Heart left ventricle (tissue), 16 donors: Measurements from ENCODE around the gene RTP1. TPM values are rescaled to one million over a fixed set of nuclear protein-coding genes. Genes with fewer than 3 reads are reported as not detected.
A peak's percentile ranks its signal among the peaks of the same experiment; 100 is the strongest.
"Not testable (repeated sequence)": the region's sequence is repeated elsewhere in the genome, so short reads cannot be mapped to it uniquely, and the experiment has no call there.

Source experiments
- ATAC-seq, 4 donors: fragments of 200-7000 bp; cut with Tn5 transposase; one replicate each; pipeline ENCODE4 v1.9.1; 2020 to 2022; ENCODE audit warnings: moderate library complexity in 4 of 4, mild to moderate bottlenecking in 3 of 4, moderate number of reproducible peaks in 1 of 4
- DNase-seq, 5 donors: peaks; one replicate each; pipeline ENCODE4 v3.0.0-alpha.2; 2020
- H3K27ac ChIP-seq, 12 donors: fragments of 200-600 bp; sonication (generic) in 4 of 12; one replicate each; pipeline versions ENCODE4 v1.5.0 to v1.8.0; 2016 to 2022; ENCODE audit warnings: mild to moderate bottlenecking in 2 of 12
- H3K27me3 ChIP-seq, 9 donors: fragments of 200-600 bp; sonication (generic) in 2 of 9; one replicate each; pipeline versions ENCODE4 v1.5.1 to v1.8.0; 2016 to 2022; ENCODE audit warnings: mild to moderate bottlenecking in 3 of 9
- H3K36me3 ChIP-seq, 9 donors: fragments of 200-600 bp; sonication (generic) in 2 of 9; one replicate each; pipeline versions ENCODE4 v1.5.0 to v1.8.0; 2018 to 2022; ENCODE audit warnings: mild to moderate bottlenecking in 2 of 9
- H3K4me1 ChIP-seq, 12 donors: fragments of 200-600 bp; sonication (generic) in 4 of 12; one replicate each; pipeline versions ENCODE4 v1.5.0 to v1.8.0; 2016 to 2022; ENCODE audit warnings: mild to moderate bottlenecking in 3 of 12
- H3K4me3 ChIP-seq, 12 donors: fragments of 200-600 bp; sonication (generic) in 4 of 12; one replicate each; pipeline versions ENCODE4 v1.5.0 to v1.8.0; 2017 to 2022; ENCODE audit warnings: mild to moderate bottlenecking in 9 of 12, moderate library complexity in 4 of 12
- H3K9me3 ChIP-seq, 12 donors: fragments of 200-600 bp; sonication (generic) in 4 of 12; one replicate each; pipeline versions ENCODE4 v1.5.0 to v1.8.0; 2016 to 2022; ENCODE audit warnings: mild to moderate bottlenecking in 1 of 12
- POLR2A ChIP-seq, 2 donors: fragments of 450-650 bp; IDR thresholded peaks; one replicate each; pipeline ENCODE4 v1.6.1; 2017; ENCODE audit warnings: antibody characterized with exemption in 2 of 2, mild to moderate bottlenecking in 2 of 2, moderate library complexity in 2 of 2
- WGBS, 4 donors: extraction: QIAGEN DNeasy Blood & Tissue Kit in 2 of 4; methylation state at CpG; one replicate each; pipeline versions ENCODE4 v1.1.5 to v1.1.7; 2013 to 2018; 5-methylcytosine and 5-hydroxymethylcytosine counted together
- intact Hi-C, 10 donors: fragments of 100-400 bp; cut with DNase I; formaldehyde crosslinking; loops; one replicate each; pipeline versions ENCODE4 v1.11.1 to v1.14.2; 2022
- polyA plus RNA-seq, 2 donors: library from polyadenylated mRNA; stranded (reverse); fragments of 200-250 nt; gene quantifications; one replicate each; pipeline ENCODE4 v1.2.3, GENCODE V29; 2013
- total RNA-seq, 9 donors: library from RNA; depleted of rRNA in 2 of 9; stranded (reverse); fragments of >200 nt in 2 of 9; fragmentation: NEBNext Ultra II Directional in 3 of 9; extraction: Animal tissue kit (Norgen Biotek cat#: 25700) in 3 of 9; gene quantifications; one replicate each; pipeline versions ENCODE4 v1.1.0 to v1.2.4, GENCODE V29; 2016 to 2023
- TF ChIP-seq, protein P1 (sequence below), 12 donors: fragments of 200-600 bp; sonication (generic) in 4 of 12; IDR thresholded peaks; one replicate each; pipeline versions ENCODE4 v1.5.0 to v1.8.0; 2018 to 2022; ENCODE audit warnings: antibody characterized with exemption in 12 of 12, mild to moderate bottlenecking in 5 of 12
- donor health status: ischemic (EF 13 %, LVEDD 7.1; RV severe dilation, severe dysfunction).
- donor health status: healthy with polysubstance abuse.
- donor health status: DM: no; HTN: yes; CAD: no.
- donor health status: DM: no; HTN: no; CAD: no.
- donor health status: ischemic (EF 25% LVEDD 6.9; RV normal size, moderate dysfunction).
- donor health status: ischemic (EF 25% LVEDD 5.7; RV mildly dilated, moderate dysfunction).
- donor health status: healthy.
- donor health status: DM: yes; HTN: yes; CAD: no.
- donor health status: ischemic (EF 35%, LVEDD 5.7; RV mildly dilated, moderate dysfunction).
- donor health status: nonischemic (EF 11% LVEDD 7.7; RV severe dilation, severe dysfunction).
- donor health status: DM: yes; HTN: yes; CAD: no.
- donor health status: PGD.
- donor health status: ischemic (EF 29% LVEDD 5.4; RV normal size, mild dysfunction).
- donor health status: nonischemic (EF 23%, LVEDD 6.1; RV moderate dilation, normal function).

The RTP1 gene
- total and polyA plus RNA-seq, 11 donors = 0.13 TPM; not detected in 10

DNA sequence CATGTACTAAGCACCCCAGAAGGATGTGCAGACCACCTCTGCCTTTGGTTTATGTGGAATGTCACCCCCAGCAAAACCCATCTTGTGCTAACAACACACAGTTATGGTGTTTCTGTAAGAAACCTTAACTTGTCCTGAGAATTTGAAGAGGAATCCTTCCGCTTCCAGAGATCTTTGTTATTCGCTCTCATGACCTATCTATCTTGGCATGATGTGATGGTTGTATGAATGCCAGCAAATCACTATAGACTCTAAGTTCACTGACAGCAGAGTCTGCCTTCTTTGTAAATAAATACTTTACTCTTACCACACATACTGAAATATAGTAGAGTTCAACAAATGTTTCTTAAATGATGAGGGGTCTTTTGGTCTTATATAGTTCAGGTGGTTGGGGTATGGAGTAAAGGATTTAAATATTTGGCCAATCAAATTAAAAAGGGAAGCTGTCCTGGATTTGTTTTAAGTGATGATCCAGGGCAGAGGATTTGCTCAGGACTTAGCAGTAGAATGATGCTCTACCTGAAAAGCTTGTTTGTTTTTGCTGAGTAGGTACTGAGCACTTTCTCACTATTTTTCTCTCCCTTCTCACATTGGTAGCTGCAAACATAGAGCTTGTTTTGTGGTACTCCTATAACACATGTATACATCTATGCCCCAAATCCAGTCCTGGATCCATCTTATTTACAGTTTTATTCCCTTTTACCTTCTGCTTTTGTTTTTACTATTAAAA lies 27.9 kb upstream of the RTP1 start:
- Histone ChIP-seq H3K4me3 (no peak overlapping the region), H3K4me1 (peaks cover 0 to 33% (median 10%) of the 10 kb centered on the region in 12 donors), H3K9me3 (no peaks in the 10 kb centered on the region), H3K27me3 (no peaks in the 10 kb centered on the region), H3K36me3 (no peaks in the 10 kb centered on the region), H3K27ac (peak overlapping the region in 2 of 12 donors; percentile 10 to 25)
- intact Hi-C loops = loop anchor here in 4 of 10 donors (5.0 to 10.0 kb wide), 5 partner anchors 55 to 555 kb away; partner anchors contain the start of genes AHSG (in 4 of the 4) and ST6GAL1 (in 1 of the 4)
- 28 to 42% (median 36%) methylated on average over 2 of the region's 2 CpGs for WGBS, 4 donors
- TF ChIP-seq POLR2A (IDR thresholded peaks at IDR 0.05) = no peak
- TF ChIP-seq, protein P1, sequence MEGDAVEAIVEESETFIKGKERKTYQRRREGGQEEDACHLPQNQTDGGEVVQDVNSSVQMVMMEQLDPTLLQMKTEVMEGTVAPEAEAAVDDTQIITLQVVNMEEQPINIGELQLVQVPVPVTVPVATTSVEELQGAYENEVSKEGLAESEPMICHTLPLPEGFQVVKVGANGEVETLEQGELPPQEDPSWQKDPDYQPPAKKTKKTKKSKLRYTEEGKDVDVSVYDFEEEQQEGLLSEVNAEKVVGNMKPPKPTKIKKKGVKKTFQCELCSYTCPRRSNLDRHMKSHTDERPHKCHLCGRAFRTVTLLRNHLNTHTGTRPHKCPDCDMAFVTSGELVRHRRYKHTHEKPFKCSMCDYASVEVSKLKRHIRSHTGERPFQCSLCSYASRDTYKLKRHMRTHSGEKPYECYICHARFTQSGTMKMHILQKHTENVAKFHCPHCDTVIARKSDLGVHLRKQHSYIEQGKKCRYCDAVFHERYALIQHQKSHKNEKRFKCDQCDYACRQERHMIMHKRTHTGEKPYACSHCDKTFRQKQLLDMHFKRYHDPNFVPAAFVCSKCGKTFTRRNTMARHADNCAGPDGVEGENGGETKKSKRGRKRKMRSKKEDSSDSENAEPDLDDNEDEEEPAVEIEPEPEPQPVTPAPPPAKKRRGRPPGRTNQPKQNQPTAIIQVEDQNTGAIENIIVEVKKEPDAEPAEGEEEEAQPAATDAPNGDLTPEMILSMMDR (IDR thresholded peaks at IDR 0.05) = no peak
- no peak for ATAC-seq
- DNase-seq = no peak

DNA sequence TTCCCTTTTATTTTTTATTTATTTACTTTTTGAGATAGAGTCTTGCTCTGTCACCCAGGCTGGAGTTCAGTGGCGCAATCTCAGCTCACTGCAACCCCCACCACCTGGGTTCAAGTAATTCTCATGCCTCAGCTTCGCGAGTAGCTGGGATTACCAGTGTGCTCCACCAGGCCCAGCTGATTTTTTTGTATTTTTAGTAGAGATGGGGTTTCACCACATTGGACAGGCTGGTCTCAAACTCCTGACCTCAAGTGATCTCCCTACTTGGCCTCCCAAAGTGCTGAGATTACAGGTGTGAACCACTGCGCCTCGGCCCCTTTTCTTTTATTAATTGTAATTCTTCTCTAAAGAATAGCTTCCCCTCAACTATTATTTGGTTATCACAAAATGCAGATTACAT lies 26.4 kb upstream of the RTP1 start:
- H3K9me3 ChIP-seq, intact Hi-C loops, H3K27ac ChIP-seq, DNase-seq, H3K4me3 ChIP-seq, H3K27me3 ChIP-seq, H3K36me3 ChIP-seq, ATAC-seq: not testable (repeated sequence)
- 92 to 96% (median 95%) methylated on average over 5 of the region's 5 CpGs for WGBS, 4 donors
- H3K4me1 ChIP-seq = peaks cover 0 to 31% (median 10%) of the 10 kb centered on the region in 12 donors

DNA sequence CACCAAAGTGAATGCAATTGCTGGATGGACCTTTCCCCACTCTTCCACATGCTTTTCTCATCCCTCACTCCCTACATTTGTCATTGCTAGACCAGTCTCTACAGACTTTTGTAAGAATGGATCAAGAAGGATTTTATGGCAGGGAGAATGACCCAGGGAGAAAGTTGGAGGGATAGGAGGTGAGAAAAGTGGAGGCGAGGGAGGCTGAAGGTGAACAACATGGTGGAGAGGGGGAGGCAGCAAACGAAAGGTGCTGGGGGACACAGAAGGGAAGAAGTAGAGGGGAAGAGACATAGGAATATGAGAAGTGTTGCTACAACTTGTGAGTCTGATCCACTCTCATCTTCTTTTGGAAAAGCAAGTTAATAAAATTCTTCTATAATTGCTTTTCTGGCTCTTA lies 24.4 kb upstream of the RTP1 start:
- no peak for TF ChIP-seq POLR2A (IDR thresholded peaks at IDR 0.05)
- TF ChIP-seq, protein P1 (IDR thresholded peaks at IDR 0.05) = no peak
- DNase-seq (no peak), ATAC-seq (no peak)
- Histone ChIP-seq H3K27me3 (no peaks in the 10 kb centered on the region), H3K36me3 (no peaks in the 10 kb centered on the region), H3K27ac (no peak overlapping the region), H3K9me3 (no peaks in the 10 kb centered on the region), H3K4me3 (no peak overlapping the region), H3K4me1 (peaks cover 0 to 23% (median 9%) of the 10 kb centered on the region in 12 donors)
- WGBS, 4 donors = 91 to 99% (median 94%) methylated on average over 2 of the region's 2 CpGs
- intact Hi-C loops = no loop called here

DNA sequence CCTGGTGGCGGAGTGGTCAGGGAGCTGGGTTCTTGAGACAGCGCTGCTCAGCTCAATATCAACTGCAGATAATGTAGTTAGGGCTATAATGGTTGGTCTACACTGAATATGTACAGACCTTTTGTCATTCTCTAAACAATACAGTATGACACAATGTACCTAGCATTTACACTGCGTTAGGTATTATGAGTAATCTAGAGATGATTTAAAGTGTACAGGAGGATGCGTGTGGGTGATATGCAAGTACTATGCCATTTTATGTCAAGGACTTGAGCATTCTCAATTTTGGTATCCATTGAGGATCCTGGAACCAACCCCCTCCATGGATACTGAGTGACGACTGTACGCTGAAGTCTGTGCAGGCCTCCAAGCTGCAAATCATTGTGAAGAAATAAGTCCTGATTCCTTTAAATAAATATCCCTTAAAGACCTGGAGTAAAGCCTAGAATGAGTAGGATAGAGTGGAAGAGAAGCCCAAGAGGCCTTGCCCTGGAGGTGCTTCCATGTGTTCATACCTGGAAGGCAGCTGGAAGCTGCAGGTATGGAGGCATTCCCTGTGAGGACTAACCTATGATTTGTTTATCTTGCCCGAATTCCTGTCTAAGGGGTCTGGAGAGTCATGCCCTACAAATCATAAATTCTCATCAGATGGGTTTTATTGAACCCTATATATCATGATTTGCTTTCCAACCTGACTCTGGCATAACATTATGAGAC lies 15.7 kb upstream of the RTP1 start:
- DNase-seq = no peak
- H3K4me1 ChIP-seq = peaks cover 0 to 23% (median 12%) of the 10 kb centered on the region in 12 donors
- intact Hi-C loops = no loop called here
- H3K4me3 ChIP-seq = no peak overlapping the region
- ATAC-seq = no peak
- WGBS, 4 donors = 93 to 98% (median 95%) methylated on average over 7 of the region's 7 CpGs
- no peak overlapping the region for H3K27ac ChIP-seq
- H3K36me3 ChIP-seq = no peaks in the 10 kb centered on the region
- H3K27me3 ChIP-seq = no peaks in the 10 kb centered on the region
- no peaks in the 10 kb centered on the region for H3K9me3 ChIP-seq
- TF ChIP-seq, protein P1 (IDR thresholded peaks at IDR 0.05) = no peak
- TF ChIP-seq POLR2A (IDR thresholded peaks at IDR 0.05) = no peak
